Mesothelial cell of epicardium (in vitro differentiated cells): ENCODE data around the gene ALG2. TPM values are rescaled to one million over a fixed set of nuclear protein-coding genes. Genes with fewer than 3 reads are reported as not detected.

Experiments
- DNase-seq, 2 experiments: peaks; one replicate each; pipeline ENCODE4 v3.0.0; 2021; ENCODE audit warnings: low spot score in 2 of 2; ENCODE audit not compliant: unreplicated experiment in 2 of 2
- H3K27ac Mint-ChIP-seq: 2 replicates; pipeline ENCODE4 v1.8.0; 2021; ENCODE audit warnings: mixed read lengths
- H3K27me3 Mint-ChIP-seq: 2 replicates; pipeline ENCODE4 v1.8.0; 2021; ENCODE audit warnings: low read depth, mixed read lengths
- H3K36me3 Mint-ChIP-seq: 2 replicates; pipeline ENCODE4 v1.8.0; 2021; ENCODE audit warnings: mixed read lengths
- H3K4me1 Mint-ChIP-seq: 2 replicates; pipeline ENCODE4 v1.8.0; 2021; ENCODE audit warnings: mixed read lengths
- H3K4me3 Mint-ChIP-seq: 2 replicates; pipeline ENCODE4 v1.8.0; 2021; ENCODE audit warnings: mild to moderate bottlenecking, moderate library complexity, mixed read lengths
- H3K9me3 Mint-ChIP-seq: 2 replicates; pipeline ENCODE4 v1.8.0; 2021; ENCODE audit warnings: mixed read lengths
- CTCF ChIP-seq: fragments of 200-600 bp; sonication (generic); IDR thresholded peaks from one replicate; pipeline ENCODE4 v1.5.0; 2021; ENCODE audit warnings: antibody characterized with exemption; ENCODE audit not compliant: unreplicated experiment
- total RNA-seq: library from RNA; stranded (reverse); gene quantifications from 3 replicates; pipeline ENCODE4 v1.2.1, GENCODE V29; 2021

ALG2 gene
- total RNA-seq, 1 donor from 2014 or later: 29.6 TPM

GRCh38 chr9:99216073-99216472 is 5.7 kb downstream of the ALG2 start:
- Mint-ChIP-seq H3K4me1 (peaks cover 16% of the 10 kb centered on the region), H3K9me3 (peaks cover 14% of the 10 kb centered on the region), H3K27ac (no peak overlapping the region), H3K27me3 (no peaks in the 10 kb centered on the region), H3K4me3 (no peak overlapping the region), H3K36me3 (peaks cover 43% of the 10 kb centered on the region)
- DNase-seq: no peak
- no peak for TF ChIP-seq CTCF

- peaks cover 37% of the 10 kb centered on the region for H3K9me3 Mint-ChIP-seq
- H3K4me3 Mint-ChIP-seq: no peak overlapping the region
- DNase-seq: no peak
- H3K27ac Mint-ChIP-seq: no peak overlapping the region
- H3K4me1 Mint-ChIP-seq: no peaks in the 10 kb centered on the region
- no peak for TF ChIP-seq CTCF
- H3K36me3 Mint-ChIP-seq: peaks cover 52% of the 10 kb centered on the region
- H3K27me3 Mint-ChIP-seq: no peaks in the 10 kb centered on the region
Observed at GRCh38 chr9:99213197-99213596, 8.5 kb downstream of the ALG2 start.

GRCh38 chr9:99211746-99212145 is 10.0 kb downstream of the ALG2 start:
- no peak overlapping the region for H3K4me3 Mint-ChIP-seq
- peaks cover 52% of the 10 kb centered on the region for H3K9me3 Mint-ChIP-seq
- H3K36me3 Mint-ChIP-seq: peaks cover 40% of the 10 kb centered on the region
- no peaks in the 10 kb centered on the region for H3K4me1 Mint-ChIP-seq
- TF ChIP-seq CTCF: no peak
- DNase-seq: no peak
- no peak overlapping the region for H3K27ac Mint-ChIP-seq
- no peaks in the 10 kb centered on the region for H3K27me3 Mint-ChIP-seq

GRCh38 chr9:99210572-99210971 is 11.2 kb downstream of the ALG2 start:
- H3K36me3 Mint-ChIP-seq: peaks cover 36% of the 10 kb centered on the region
- no peak overlapping the region for H3K27ac Mint-ChIP-seq
- peaks cover 61% of the 10 kb centered on the region for H3K9me3 Mint-ChIP-seq
- no peak for TF ChIP-seq CTCF
- no peak for DNase-seq
- no peaks in the 10 kb centered on the region for H3K4me1 Mint-ChIP-seq
- no peaks in the 10 kb centered on the region for H3K27me3 Mint-ChIP-seq
- H3K4me3 Mint-ChIP-seq: no peak overlapping the region

GRCh38 chr9:99201603-99202002 is 20.1 kb downstream of the ALG2 start:
- no peak for TF ChIP-seq CTCF
- H3K4me3 Mint-ChIP-seq: no peak overlapping the region
- H3K9me3 Mint-ChIP-seq: peaks cover 11% of the 10 kb centered on the region
- no peaks in the 10 kb centered on the region for H3K36me3 Mint-ChIP-seq
- no peak for DNase-seq
- H3K27ac Mint-ChIP-seq: no peak overlapping the region
- H3K4me1 Mint-ChIP-seq: no peaks in the 10 kb centered on the region
- peaks cover 2% of the 10 kb centered on the region for H3K27me3 Mint-ChIP-seq

- no peaks in the 10 kb centered on the region for H3K36me3 Mint-ChIP-seq
- H3K9me3 Mint-ChIP-seq: no peaks in the 10 kb centered on the region
- H3K4me3 Mint-ChIP-seq: no peak overlapping the region
- H3K4me1 Mint-ChIP-seq: no peaks in the 10 kb centered on the region
- DNase-seq: no peak
- H3K27me3 Mint-ChIP-seq: peaks cover 2% of the 10 kb centered on the region
- no peak for TF ChIP-seq CTCF
- no peak overlapping the region for H3K27ac Mint-ChIP-seq
Observed at GRCh38 chr9:99199938-99200539, 21.7 kb downstream of the ALG2 start.
